A549 (cell line): Measurements from ENCODE around the gene B4GALT1. TPM values are rescaled to one million over a fixed set of nuclear protein-coding genes. Genes with fewer than 3 reads are reported as not detected.

Experiments
- ATAC-seq, 2 experiments: fragments of 200-7000 bp in 1 of 2; fragments of >200 bp in 1 of 2; cut with Nextera tagmentation in 1 of 2; cut with Tn5 transposase in 1 of 2; 3 replicates each; pipeline versions ENCODE4 v1.8.0 to v1.9.1; 2018 to 2020; ENCODE audit warnings: mild to moderate bottlenecking in 1 of 2, moderate library complexity in 1 of 2
- CTCF ChIA-PET: fragments of 300-600 bp; sonication (Branson Sonifier 250); formaldehyde crosslinking; extraction: SDS; loops from one replicate; lab custom pipeline; 2021; ENCODE audit warnings: antibody characterized with exemption, inconsistent platforms; lab: Yijun Ruan, JAX
- POLR2A ChIA-PET: fragments of 350-600 bp; formaldehyde crosslinking; extraction: SDS; loops from one replicate; lab custom pipeline; 2021; ENCODE audit warnings: antibody characterized with exemption, inconsistent platforms; lab: Yijun Ruan, JAX
- DNase-seq, 2 experiments: peaks; one replicate each; pipeline versions ENCODE4 v3.0.0 to v3.0.0-alpha.2; 2011 to 2016; ENCODE audit warnings: low read depth in 1 of 2, low spot score in 1 of 2
- FAIRE-seq: peaks from 2 replicates; lab custom pipeline; 2011; peaks lifted over from hg19 to GRCh38; lab: Jason Lieb, UNC
- H3K27ac ChIP-seq, 2 experiments: fragments of >200 bp; sonication (Bioruptor Twin); formaldehyde crosslinking; 3 replicates each; pipeline ENCODE4 v1.5.1; 2016 to 2017
- H3K4me1 ChIP-seq: fragments of >200 bp; sonication (Bioruptor Twin); formaldehyde crosslinking; 3 replicates; pipeline ENCODE4 v1.6.1; 2016
- H3K4me2 ChIP-seq: fragments of >200 bp; sonication (Bioruptor Twin); formaldehyde crosslinking; 3 replicates; pipeline ENCODE4 v1.6.1; 2016
- H3K4me3 ChIP-seq: fragments of >200 bp; sonication (Bioruptor Twin); formaldehyde crosslinking; 3 replicates; pipeline ENCODE4 v1.5.1; 2016
- H3K9me3 ChIP-seq: fragments of >200 bp; sonication (Bioruptor Twin); formaldehyde crosslinking; 3 replicates; pipeline ENCODE4 v1.6.1; 2016
- ATOH8 ChIP-seq: fragments of 250-450 bp; sonication (Bioruptor Pico); IDR thresholded peaks from 2 replicates; pipeline ENCODE4 v1.5.0; 2020; ENCODE audit warnings: low read depth, mild to moderate bottlenecking, moderate library complexity
- CHD2 ChIP-seq: fragments of 150-350 bp; IDR thresholded peaks from 2 replicates; pipeline ENCODE4 v1.6.1; 2014; ENCODE audit warnings: low read length; ENCODE audit not compliant: partially characterized antibody
- CTCF ChIP-seq: fragments of >200 bp; sonication (Bioruptor Twin); formaldehyde crosslinking; IDR thresholded peaks from 3 replicates; pipeline ENCODE4 v1.5.1; 2016
- EHF ChIP-seq: fragments of 250-450 bp; sonication (Bioruptor Pico); IDR thresholded peaks from 2 replicates; pipeline ENCODE4 v1.5.0; 2020; ENCODE audit warnings: mild to moderate bottlenecking
- ELK1 ChIP-seq: fragments of 150-350 bp; IDR thresholded peaks from 2 replicates; pipeline ENCODE4 v1.6.1; 2014; ENCODE audit warnings: low read depth, mild to moderate bottlenecking, low read length
- HDAC2 ChIP-seq: fragments of 200-600 bp; sonication (generic); IDR thresholded peaks from 2 replicates; pipeline ENCODE4 v1.6.1; 2016
- HEYL ChIP-seq: fragments of 250-450 bp; sonication (Bioruptor Pico); IDR thresholded peaks from 2 replicates; pipeline ENCODE4 v1.8.0; 2021; ENCODE audit warnings: mild to moderate bottlenecking, moderate library complexity
- HOXA7 ChIP-seq: fragments of 250-450 bp; sonication (Bioruptor Pico); IDR thresholded peaks from 2 replicates; pipeline ENCODE4 v1.5.0; 2020; ENCODE audit warnings: mild to moderate bottlenecking, moderate library complexity
- HOXB13 ChIP-seq: fragments of 250-450 bp; sonication (Bioruptor Pico); IDR thresholded peaks from 2 replicates; pipeline ENCODE4 v1.5.0; 2020; ENCODE audit warnings: low read depth, mild to moderate bottlenecking, moderate library complexity
- HOXB5 ChIP-seq: fragments of 250-450 bp; sonication (Bioruptor Pico); IDR thresholded peaks from 2 replicates; pipeline ENCODE4 v1.5.0; 2020; ENCODE audit warnings: mild to moderate bottlenecking, moderate library complexity
- MAZ ChIP-seq: fragments of 150-350 bp; IDR thresholded peaks from 2 replicates; pipeline ENCODE4 v1.6.1; 2014; ENCODE audit warnings: antibody characterized with exemption, low read depth, low read length, borderline replicate concordance
- NPAS2 ChIP-seq: fragments of 250-450 bp; sonication (Bioruptor Pico); IDR thresholded peaks from 2 replicates; pipeline ENCODE4 v1.8.0; 2022; ENCODE audit warnings: mild to moderate bottlenecking, moderate library complexity, borderline replicate concordance
- NR3C1 ChIP-seq: fragments of >200 bp; sonication (Bioruptor Twin); formaldehyde crosslinking; IDR thresholded peaks from 3 replicates; pipeline ENCODE4 v1.6.1; 2017
- RARB ChIP-seq: fragments of 250-450 bp; sonication (Bioruptor Pico); IDR thresholded peaks from 2 replicates; pipeline ENCODE4 v1.8.0; 2021; ENCODE audit warnings: mild to moderate bottlenecking, moderate library complexity
- RCOR1 ChIP-seq: fragments of 150-350 bp; IDR thresholded peaks from 2 replicates; pipeline ENCODE4 v1.6.1; 2014; ENCODE audit warnings: antibody characterized with exemption, low read length, low read depth
- REST ChIP-seq: fragments of 200-600 bp; sonication (generic); IDR thresholded peaks from 2 replicates; pipeline ENCODE4 v1.6.1; 2016; ENCODE audit warnings: antibody characterized with exemption, mild to moderate bottlenecking, moderate library complexity
- TFCP2L1 ChIP-seq: fragments of 250-450 bp; sonication (Bioruptor Pico); IDR thresholded peaks from 2 replicates; pipeline ENCODE4 v1.5.0; 2021; ENCODE audit warnings: mild to moderate bottlenecking
- USF2 ChIP-seq: fragments of 450-650 bp; IDR thresholded peaks from 2 replicates; pipeline ENCODE4 v1.6.1; 2014; ENCODE audit warnings: antibody characterized with exemption
- WGBS: methylation state at CpG from one replicate; pipeline ENCODE4 v1.1.6; 2017; ENCODE audit errors: missing lambda C conversion rate; 5-methylcytosine and 5-hydroxymethylcytosine counted together
- polyA plus RNA-seq, 4 experiments: library from polyadenylated mRNA; depleted of rRNA in 3 of 4; stranded (reverse); fragments of >200 nt; fragmentation: RNase III in 1 of 4; extraction: RNeasy Plus Mini Kit Qiagen cat#74134 plus additional on column Dnase treatment in 1 of 4; gene quantifications; 2 replicates in 3 of 4; 3 replicates in 1 of 4; pipeline ENCODE4 v1.2.3, GENCODE V29; 2011 to 2017

Gene B4GALT1
- polyA plus RNA-seq, 2 of the 4 experiments (the other 2 are of a cell fraction): 167 to 180 TPM

- no peak for TF ChIP-seq REST
- peak; percentile 67; the same call in 1 of the 2 replicates for TF ChIP-seq TFCP2L1 (CRISPR knock-in tag)
- TF ChIP-seq HOXB5 (CRISPR knock-in tag): peak; percentile 98
- no peak for TF ChIP-seq ELK1
- TF ChIP-seq HEYL (CRISPR knock-in tag): peak; percentile 96
- TF ChIP-seq MAZ: no peak
- peak; percentile 91 for TF ChIP-seq EHF (CRISPR knock-in tag)
- peak; percentile 100 for TF ChIP-seq ATOH8
- TF ChIP-seq HOXA7 (CRISPR knock-in tag): peak; percentile 75
These were observed 65.8 kb downstream of the B4GALT1 start (continued) for GRCh38 chr9:33101104-33101951.

- TF ChIP-seq RARB (CRISPR knock-in tag) (no peak), HOXA7 (CRISPR knock-in tag) (no peak), HOXB13 (CRISPR knock-in tag) (no peak), USF2 (no peak), CTCF (no peak), RCOR1 (no peak), NR3C1 (no peak), HDAC2 (no peak), CHD2 (no peak), NPAS2 (CRISPR knock-in tag) (no peak)
- ATAC-seq (no peak), DNase-seq (no peak), FAIRE-seq (no peak)
- H3K4me1 ChIP-seq: peaks cover 18% of the 10 kb centered on the region
- no peak overlapping the region for H3K27ac ChIP-seq
- H3K9me3 ChIP-seq: no peaks in the 10 kb centered on the region
- ChIA-PET POLR2A (no interaction called here), CTCF (interaction anchor here (0.6 to 1.3 kb wide), 4 partner anchors 9 to 126 kb away, joined by 3 read pairs; no protein-coding TSS in a partner anchor)
- WGBS: 92% methylated on average over 2 of the region's 2 CpGs
- H3K4me3 ChIP-seq: no peak overlapping the region
- H3K4me2 ChIP-seq: no peak overlapping the region
These were observed 67.4 kb downstream of the B4GALT1 start for GRCh38 chr9:33099754-33100153.
